ENCODE data around the gene CASP6. TPM values are rescaled to one million over a fixed set of nuclear protein-coding genes. Genes with fewer than 3 reads are reported as not detected.

The CASP6 gene
- total RNA-seq, 4 donors from 2014 or later: 16.3 to 26.8 (median 19.2) TPM

GRCh38 chr4:109699553-109700225 is 3.6 kb downstream of the CASP6 start:
- H3K4me3 ChIP-seq: no peak overlapping the region
- intact Hi-C loops (cut with DNase I): loop anchor here (5.0 to 10.0 kb wide), 2 partner anchors 118 to 275 kb away; partner anchors contain the start of gene GAR1
- no peaks in the 10 kb centered on the region for H3K9me3 ChIP-seq
- peaks cover 0 to 32% (median 14%) of the 10 kb centered on the region in 4 donors for H3K36me3 ChIP-seq
- no peak for TF ChIP-seq POLR2A (IDR thresholded peaks at IDR 0.05; ENCODE audit: low read depth)
- TF ChIP-seq CTCF (IDR thresholded peaks at IDR 0.05): no peak
- TF ChIP-seq POLR2AphosphoS5 (IDR thresholded peaks at IDR 0.05): no peak
- TF ChIP-seq EP300 (IDR thresholded peaks at IDR 0.05): no peak
- 74% methylated on average over 8 of the region's 8 CpGs for WGBS
- H3K27me3 ChIP-seq: no peaks in the 10 kb centered on the region
- no peak for DNase-seq (ENCODE audit: extremely low spot score)
- H3K27ac ChIP-seq (replicated peaks in 1 of 4): no peak overlapping the region
- peaks cover 11 to 28% (median 23%) of the 10 kb centered on the region in 4 donors for H3K4me1 ChIP-seq

- TF ChIP-seq POLR2AphosphoS5 (IDR thresholded peaks at IDR 0.05) (no peak), EP300 (IDR thresholded peaks at IDR 0.05) (no peak), CTCF (IDR thresholded peaks at IDR 0.05) (no peak), POLR2A (IDR thresholded peaks at IDR 0.05; ENCODE audit: low read depth) (no peak)
- 100% methylated on average over 1 of the region's 1 CpG for WGBS
- intact Hi-C loops (cut with DNase I): no loop called here
- Histone ChIP-seq H3K4me1 (peaks cover 11 to 21% (median 16%) of the 10 kb centered on the region in 4 donors), H3K36me3 (peaks cover 5 to 41% (median 23%) of the 10 kb centered on the region in 4 donors), H3K27ac (replicated peaks in 1 of 4) (no peak overlapping the region), H3K27me3 (no peaks in the 10 kb centered on the region), H3K4me3 (no peak overlapping the region), H3K9me3 (no peaks in the 10 kb centered on the region)
- DNase-seq (ENCODE audit: extremely low spot score): no peak
Measured at GRCh38 chr4:109698656-109699055, 4.6 kb downstream of the CASP6 start.

- peaks cover 31 to 93% (median 51%) of the 10 kb centered on the region in 4 donors for H3K36me3 ChIP-seq
- 96% methylated on average over 1 of the region's 1 CpG for WGBS
Measured at GRCh38 chr4:109691411-109691920, 11.8 kb downstream of the CASP6 start.

GRCh38 chr4:109690690-109691410 is 12.4 kb downstream of the CASP6 start:
- intact Hi-C loops (cut with DNase I): no loop called here
- Histone ChIP-seq H3K27me3 (no peaks in the 10 kb centered on the region), H3K27ac (replicated peaks in 1 of 4) (no peak overlapping the region), H3K9me3 (no peaks in the 10 kb centered on the region), H3K4me1 (no peaks in the 10 kb centered on the region), H3K36me3 (peaks cover 31 to 93% (median 48%) of the 10 kb centered on the region in 4 donors), H3K4me3 (no peak overlapping the region)
- WGBS: 83% methylated on average over 6 of the region's 6 CpGs
- DNase-seq (ENCODE audit: extremely low spot score): no peak
- TF ChIP-seq CTCF (IDR thresholded peaks at IDR 0.05) (no peak), EP300 (IDR thresholded peaks at IDR 0.05) (no peak), POLR2AphosphoS5 (IDR thresholded peaks at IDR 0.05) (no peak), POLR2A (IDR thresholded peaks at IDR 0.05; ENCODE audit: low read depth) (no peak)

More at GRCh38 chr4:109691411-109691920, 11.8 kb downstream of the CASP6 start:
- intact Hi-C loops (cut with DNase I): no loop called here
- Histone ChIP-seq H3K4me1 (no peaks in the 10 kb centered on the region), H3K27me3 (no peaks in the 10 kb centered on the region), H3K9me3 (no peaks in the 10 kb centered on the region), H3K4me3 (no peak overlapping the region), H3K27ac (replicated peaks in 1 of 4) (no peak overlapping the region)
- no peak for DNase-seq (ENCODE audit: extremely low spot score)
- no peak for TF ChIP-seq POLR2AphosphoS5 (IDR thresholded peaks at IDR 0.05)
- no peak for TF ChIP-seq POLR2A (IDR thresholded peaks at IDR 0.05; ENCODE audit: low read depth)
- no peak for TF ChIP-seq CTCF (IDR thresholded peaks at IDR 0.05)
- no peak for TF ChIP-seq EP300 (IDR thresholded peaks at IDR 0.05)

Data from esophagus muscularis mucosa (tissue), 4 donors.